Trophoblast cell (in vitro differentiated cells and primary cell): ENCODE measurements around the gene HOXB6.

ENCODE experiments used
- DNase-seq, 2 donors: peaks; one replicate each; pipeline ENCODE4 v3.0.0-alpha.2; 2016
- H2AFZ ChIP-seq: 2 replicates; pipeline ENCODE4 v1.6.1; 2013; ENCODE audit warnings: low read length, moderate library complexity, mild to moderate bottlenecking; ENCODE audit not compliant: insufficient read depth, poor library complexity
- H2AK5ac ChIP-seq: 2 replicates; pipeline ENCODE4 v1.6.1; 2013; ENCODE audit warnings: mild to moderate bottlenecking, low read length
- H2BK120ac ChIP-seq: 2 replicates; pipeline ENCODE4 v1.6.1; 2013; ENCODE audit warnings: low read length, mild to moderate bottlenecking, moderate library complexity; ENCODE audit not compliant: insufficient read depth, poor library complexity
- H2BK12ac ChIP-seq: 2 replicates; pipeline ENCODE4 v1.6.1; 2013; ENCODE audit warnings: mild to moderate bottlenecking, low read length, moderate library complexity
- H2BK5ac ChIP-seq: 2 replicates; pipeline ENCODE4 v1.6.1; 2013; ENCODE audit warnings: low read length, low read depth, moderate library complexity, mild to moderate bottlenecking; ENCODE audit not compliant: poor library complexity
- H3K14ac ChIP-seq: 2 replicates; pipeline ENCODE4 v1.6.1; 2013; ENCODE audit warnings: mild to moderate bottlenecking, low read length
- H3K18ac ChIP-seq: 2 replicates; pipeline ENCODE4 v1.6.1; 2013; ENCODE audit warnings: mild to moderate bottlenecking, low read length
- H3K23ac ChIP-seq: 2 replicates; pipeline ENCODE4 v1.6.1; 2013; ENCODE audit warnings: low read length
- H3K27ac ChIP-seq: 2 replicates; pipeline ENCODE4 v1.5.1; 2013; ENCODE audit warnings: low read depth, mild to moderate bottlenecking, inconsistent platforms, low read length, moderate library complexity
- H3K27me3 ChIP-seq: 2 replicates; pipeline ENCODE4 v1.6.1; 2013; ENCODE audit warnings: inconsistent platforms, mild to moderate bottlenecking, low read length, moderate library complexity; ENCODE audit not compliant: insufficient read depth
- H3K36me3 ChIP-seq, 2 experiments: 1 replicate in 1 of 2; 2 replicates in 1 of 2; pipeline ENCODE4 v1.6.1; 2013; ENCODE audit warnings: low read length in 2 of 2, mild to moderate bottlenecking in 2 of 2, moderate library complexity in 1 of 2; ENCODE audit not compliant: insufficient read depth in 2 of 2, control insufficient read depth in 1 of 2
- H3K4ac ChIP-seq: 2 replicates; pipeline ENCODE4 v1.6.1; 2013; ENCODE audit warnings: low read depth, mild to moderate bottlenecking, low read length, moderate library complexity
- H3K4me1 ChIP-seq, 2 experiments: 1 replicate in 1 of 2; 2 replicates in 1 of 2; pipeline ENCODE4 v1.6.1; 2013; ENCODE audit warnings: low read length in 2 of 2, mild to moderate bottlenecking in 2 of 2, moderate library complexity in 1 of 2; ENCODE audit not compliant: insufficient read depth in 2 of 2, control insufficient read depth in 1 of 2
- H3K4me2 ChIP-seq: 2 replicates; pipeline ENCODE4 v1.6.1; 2013; ENCODE audit warnings: inconsistent platforms, mild to moderate bottlenecking, low read length, moderate library complexity
- H3K4me3 ChIP-seq: 2 replicates; pipeline ENCODE4 v1.5.1; 2013; ENCODE audit warnings: mild to moderate bottlenecking, low read depth, low read length, inconsistent platforms
- H3K79me1 ChIP-seq: one replicate; pipeline ENCODE4 v1.6.1; 2013; ENCODE audit warnings: low read length
- H3K79me2 ChIP-seq: 2 replicates; pipeline ENCODE4 v1.6.1; 2013; ENCODE audit warnings: low read length, mild to moderate bottlenecking; ENCODE audit not compliant: control insufficient read depth, insufficient read depth, poor library complexity
- H3K9ac ChIP-seq: 2 replicates; pipeline ENCODE4 v1.6.1; 2013; ENCODE audit warnings: mild to moderate bottlenecking, low read length
- H3K9me3 ChIP-seq: 2 replicates; pipeline ENCODE4 v1.6.1; 2013; ENCODE audit warnings: low read depth, mild to moderate bottlenecking, control low read depth, inconsistent platforms, low read length; ENCODE audit not compliant: insufficient read depth
- H4K12ac ChIP-seq: 2 replicates; pipeline ENCODE4 v1.6.1; 2013; ENCODE audit warnings: low read depth, mild to moderate bottlenecking, low read length, moderate library complexity
- H4K8ac ChIP-seq: 2 replicates; pipeline ENCODE4 v1.6.1; 2013; ENCODE audit warnings: low read depth, mild to moderate bottlenecking, low read length, moderate library complexity
- H4K91ac ChIP-seq: one replicate; pipeline ENCODE4 v1.6.1; 2013; ENCODE audit warnings: low read depth, mild to moderate bottlenecking, low read length, moderate library complexity
- WGBS: extraction: QIAGEN DNeasy Blood & Tissue Kit; methylation state at CpG from one replicate; pipeline ENCODE4 v1.1.7; 2013; ENCODE audit warnings: missing lambda C conversion rate; ENCODE audit not compliant: insufficient read length, insufficient coverage; ENCODE audit errors: extremely low coverage; 5-methylcytosine and 5-hydroxymethylcytosine counted together

HOXB6 gene

GRCh38 chr17:48618256-48618896 lies 13.6 kb upstream of the HOXB6 start:
- Histone ChIP-seq H2AFZ (no peak overlapping the region), H3K4ac (no peak overlapping the region), H3K27me3 (peaks cover 90% of the 10 kb centered on the region), H4K8ac (no peak overlapping the region), H2BK120ac (no peak overlapping the region), H3K4me2 (peak overlapping the region; percentile 50), H3K9me3 (peaks cover 15% of the 10 kb centered on the region), H3K23ac (no peak overlapping the region), H3K27ac (no peak overlapping the region), H3K9ac (no peak overlapping the region), H3K79me1 (peaks cover 2% of the 10 kb centered on the region), H3K18ac (no peak overlapping the region), H3K36me3 (no peaks in the 10 kb centered on the region), H2AK5ac (no peak overlapping the region), H4K12ac (no peak overlapping the region), H4K91ac (no peak overlapping the region), H3K79me2 (no peaks in the 10 kb centered on the region), H2BK12ac (no peak overlapping the region), H3K4me1 (peaks cover 6 to 7% of the 10 kb centered on the region in 2 experiments), H3K4me3 (no peak overlapping the region), H3K14ac (no peak overlapping the region), H2BK5ac (no peak overlapping the region)
- DNase-seq = peak; percentile 84 to 95
- no CpG with 5 or more reads among the region's 25 CpGs for WGBS

GRCh38 chr17:48617471-48618255 lies 12.9 kb upstream of the HOXB6 start:
- no peak for DNase-seq
- Histone ChIP-seq H3K4me1 (peaks cover 6 to 7% of the 10 kb centered on the region in 2 experiments), H2AFZ (no peak overlapping the region), H3K27ac (no peak overlapping the region), H4K8ac (no peak overlapping the region), H3K14ac (no peak overlapping the region), H3K36me3 (no peaks in the 10 kb centered on the region), H3K79me2 (no peaks in the 10 kb centered on the region), H3K18ac (no peak overlapping the region), H3K9ac (no peak overlapping the region), H3K27me3 (peaks cover 83% of the 10 kb centered on the region), H2AK5ac (no peak overlapping the region), H2BK5ac (no peak overlapping the region), H3K23ac (no peak overlapping the region), H2BK12ac (no peak overlapping the region), H4K91ac (no peak overlapping the region), H3K4me3 (no peak overlapping the region), H4K12ac (no peak overlapping the region), H3K4ac (no peak overlapping the region), H3K9me3 (peaks cover 11% of the 10 kb centered on the region), H3K79me1 (peaks cover 2% of the 10 kb centered on the region), H3K4me2 (no peak overlapping the region), H2BK120ac (no peak overlapping the region)
- WGBS = no CpG with 5 or more reads among the region's 43 CpGs

GRCh38 chr17:48616717-48617470 lies 12.1 kb upstream of the HOXB6 start:
- Histone ChIP-seq H3K36me3 (no peaks in the 10 kb centered on the region), H3K79me2 (no peaks in the 10 kb centered on the region), H3K23ac (no peak overlapping the region)

GRCh38 chr17:48615963-48616716 lies 11.4 kb upstream of the HOXB6 start:
- H3K27me3 ChIP-seq = peaks cover 70% of the 10 kb centered on the region
- H4K8ac ChIP-seq = no peak overlapping the region
- no peak overlapping the region for H3K4ac ChIP-seq
- H2AFZ ChIP-seq = no peak overlapping the region
- H3K4me1 ChIP-seq = peaks cover 9 to 13% of the 10 kb centered on the region in 2 experiments
- no peak overlapping the region for H3K23ac ChIP-seq
- no peak overlapping the region for H4K91ac ChIP-seq
- DNase-seq = no peak
- H3K79me2 ChIP-seq = no peaks in the 10 kb centered on the region
- no peak overlapping the region for H3K4me3 ChIP-seq
- no peak overlapping the region for H2BK5ac ChIP-seq
- H3K9ac ChIP-seq = no peak overlapping the region
- H3K18ac ChIP-seq = no peak overlapping the region
- H3K36me3 ChIP-seq = no peaks in the 10 kb centered on the region
- no peak overlapping the region for H2BK12ac ChIP-seq
- H3K4me2 ChIP-seq = no peak overlapping the region
- peaks cover 8% of the 10 kb centered on the region for H3K9me3 ChIP-seq
- H2BK120ac ChIP-seq = no peak overlapping the region
- no peak overlapping the region for H4K12ac ChIP-seq
- H3K14ac ChIP-seq = no peak overlapping the region
- H2AK5ac ChIP-seq = no peak overlapping the region
- no peak overlapping the region for H3K27ac ChIP-seq
- WGBS = no CpG with 5 or more reads among the region's 17 CpGs
- peaks cover 7% of the 10 kb centered on the region for H3K79me1 ChIP-seq

More at GRCh38 chr17:48616717-48617470, 12.1 kb upstream of the HOXB6 start:
- H3K9me3 ChIP-seq = peaks cover 8% of the 10 kb centered on the region
- H3K4me3 ChIP-seq = no peak overlapping the region
- no peak overlapping the region for H2AK5ac ChIP-seq
- DNase-seq = no peak
- no peak overlapping the region for H3K4me2 ChIP-seq
- no peak overlapping the region for H3K4ac ChIP-seq
- H3K18ac ChIP-seq = no peak overlapping the region
- no peak overlapping the region for H2BK120ac ChIP-seq
- no peak overlapping the region for H2BK5ac ChIP-seq
- peaks cover 75% of the 10 kb centered on the region for H3K27me3 ChIP-seq
- no CpG with 5 or more reads among the region's 15 CpGs for WGBS
- H3K27ac ChIP-seq = no peak overlapping the region
- no peak overlapping the region for H4K91ac ChIP-seq
- no peak overlapping the region for H4K12ac ChIP-seq
- H3K14ac ChIP-seq = no peak overlapping the region
- no peak overlapping the region for H3K9ac ChIP-seq
- no peak overlapping the region for H4K8ac ChIP-seq
- peaks cover 8 to 9% of the 10 kb centered on the region in 2 experiments for H3K4me1 ChIP-seq
- no peak overlapping the region for H2BK12ac ChIP-seq
- peaks cover 2% of the 10 kb centered on the region for H3K79me1 ChIP-seq
- no peak overlapping the region for H2AFZ ChIP-seq
